SK-N-SH (cell line): Measurements from ENCODE around the gene UBA3. TPM values are rescaled to one million over a fixed set of nuclear protein-coding genes. Genes with fewer than 3 reads are reported as not detected.

Experiments used
- CTCF ChIA-PET: fragments of 300-600, 350-600 bp; formaldehyde crosslinking; extraction: SDS; loops from one replicate; lab custom pipeline; 2021; lab: Yijun Ruan, JAX
- POLR2A ChIA-PET: fragments of 350-600 bp; sonication (Branson Sonifier 250); formaldehyde crosslinking; extraction: SDS; loops from one replicate; lab custom pipeline; 2020; ENCODE audit warnings: antibody characterized with exemption, inconsistent platforms; lab: Yijun Ruan, JAX
- DNase-seq: peaks from one replicate; pipeline ENCODE4 v3.0.0; 2012
- H2AFZ ChIP-seq: fragments of 200-600 bp; sonication (generic); 2 replicates; pipeline ENCODE4 v1.8.1; 2016; ENCODE audit warnings: antibody characterized with exemption, mild to moderate bottlenecking, low read depth
- H3F3A ChIP-seq: fragments of 200-600 bp; sonication (generic); replicated peaks from 2 replicates; pipeline ENCODE3; 2016; ENCODE audit warnings: antibody characterized with exemption, mild to moderate bottlenecking; ENCODE audit not compliant: insufficient read depth
- H3K27ac ChIP-seq, 2 experiments: fragments of 200-500 bp in 1 of 2; fragments of 200-600 bp in 1 of 2; sonication (Bioruptor generic) in 1 of 2; sonication (generic), shearing (Covaris generic) in 1 of 2; 2 replicates each; pipeline versions ENCODE4 v1.5.1 to v1.6.1; 2014 to 2016; ENCODE audit warnings: low read depth in 2 of 2, inconsistent platforms in 1 of 2, low read length in 1 of 2, mild to moderate bottlenecking in 1 of 2, mixed read lengths in 1 of 2
- H3K27me3 ChIP-seq: fragments of 200-600 bp; sonication (generic), shearing (Covaris generic); 2 replicates; pipeline ENCODE4 v1.6.1; 2016; ENCODE audit warnings: mixed run types; ENCODE audit not compliant: insufficient read depth
- H3K36me3 ChIP-seq, 2 experiments: fragments of 200-500 bp in 1 of 2; fragments of 200-600 bp in 1 of 2; sonication (Bioruptor generic) in 1 of 2; sonication (generic) in 1 of 2; replicated peaks in 1 of 2; 2 replicates each; pipeline versions ENCODE3 to v1.5.1; 2014 to 2016; ENCODE audit warnings: low read length in 1 of 2, mild to moderate bottlenecking in 1 of 2; ENCODE audit not compliant: insufficient read depth in 2 of 2, control insufficient read depth in 1 of 2
- H3K4me1 ChIP-seq, 2 experiments: fragments of 200-500 bp in 1 of 2; fragments of 200-600 bp in 1 of 2; sonication (Bioruptor generic) in 1 of 2; sonication (generic), shearing (Covaris generic) in 1 of 2; 2 replicates each; pipeline versions ENCODE4 v1.5.1 to v1.6.1; 2014 to 2016; ENCODE audit warnings: low read depth in 1 of 2, low read length in 1 of 2, mixed run types in 1 of 2; ENCODE audit not compliant: insufficient read depth in 2 of 2, control insufficient read depth in 1 of 2
- H3K4me2 ChIP-seq: fragments of 200-600 bp; sonication (generic), shearing (Covaris generic); 2 replicates; pipeline ENCODE4 v1.6.1; 2017; ENCODE audit warnings: mixed run types
- H3K4me3 ChIP-seq, 2 experiments: fragments of 200-500 bp in 1 of 2; fragments of 200-600 bp in 1 of 2; sonication (Bioruptor generic) in 1 of 2; sonication (generic), shearing (Covaris generic) in 1 of 2; 2 replicates each; pipeline versions ENCODE4 v1.5.1 to v1.8.1; 2014 to 2016; ENCODE audit warnings: low read depth in 2 of 2, inconsistent platforms in 1 of 2, low read length in 1 of 2, mild to moderate bottlenecking in 1 of 2, mixed read lengths in 1 of 2, moderate library complexity in 1 of 2
- H3K79me2 ChIP-seq: fragments of 200-600 bp; sonication (generic); 2 replicates; pipeline ENCODE4 v1.8.1; 2017; ENCODE audit warnings: mild to moderate bottlenecking; ENCODE audit not compliant: insufficient read depth
- H3K9ac ChIP-seq: fragments of 200-600 bp; sonication (generic); 2 replicates; pipeline ENCODE4 v1.6.1; 2017; ENCODE audit warnings: mixed run types
- H3K9me2 ChIP-seq: fragments of 200-600 bp; sonication (generic); 2 replicates; pipeline ENCODE4 v1.6.1; 2017; ENCODE audit warnings: mixed run types
- H3K9me3 ChIP-seq: fragments of 200-600 bp; sonication (generic); 2 replicates; pipeline ENCODE4 v1.6.1; 2017; ENCODE audit warnings: mixed run types, mild to moderate bottlenecking, moderate library complexity
- H4K20me1 ChIP-seq: fragments of 200-600 bp; sonication (generic); 2 replicates; pipeline ENCODE4 v1.6.1; 2017; ENCODE audit warnings: mild to moderate bottlenecking, mixed run types; ENCODE audit not compliant: insufficient read depth
- CHD2 ChIP-seq: fragments of 150-350 bp; IDR thresholded peaks from 2 replicates; pipeline ENCODE4 v1.6.1; 2018; ENCODE audit warnings: low read length; ENCODE audit not compliant: partially characterized antibody
- FOXJ3 ChIP-seq: sonication (generic); formaldehyde crosslinking; IDR thresholded peaks from 2 replicates; pipeline ENCODE4 v1.5.1; 2020; ENCODE audit warnings: mild to moderate bottlenecking, missing genetic modification reagents
- GATA2 ChIP-seq: sonication (generic); formaldehyde crosslinking; IDR thresholded peaks from 2 replicates; pipeline ENCODE4 v1.5.0; 2020; ENCODE audit warnings: mild to moderate bottlenecking, missing genetic modification reagents
- MEF2A ChIP-seq: IDR thresholded peaks from 2 replicates; pipeline ENCODE4 v1.4.0; 2012; ENCODE audit warnings: low read depth, borderline replicate concordance
- MXI1 ChIP-seq: IDR thresholded peaks from 2 replicates; pipeline ENCODE4 v1.6.1; 2012; ENCODE audit warnings: mild to moderate bottlenecking, low read depth, low read length, improper control_type of control experiment
- NRF1 ChIP-seq: IDR thresholded peaks from 2 replicates; pipeline ENCODE4 v1.6.1; 2012; ENCODE audit warnings: low read depth, mild to moderate bottlenecking, low read length
- POLR2AphosphoS5 ChIP-seq: IDR thresholded peaks from 2 replicates; pipeline ENCODE4 v1.6.1; 2012; ENCODE audit warnings: low read depth, low read length
- RXRA ChIP-seq: IDR thresholded peaks from 2 replicates; pipeline ENCODE4 v1.4.0; 2012; ENCODE audit warnings: low read depth, mild to moderate bottlenecking, borderline replicate concordance
- SMC3 ChIP-seq: IDR thresholded peaks from 2 replicates; pipeline ENCODE4 v1.6.1; 2012; ENCODE audit warnings: low read depth, low read length, improper control_type of control experiment
- YY1 ChIP-seq: IDR thresholded peaks from 2 replicates; pipeline ENCODE4 v1.4.0; 2012; ENCODE audit warnings: low read depth, mild to moderate bottlenecking
- WGBS: methylation state at CpG from one replicate; pipeline ENCODE4 v1.1.6; 2017; ENCODE audit warnings: low lambda C conversion rate; 5-methylcytosine and 5-hydroxymethylcytosine counted together
- polyA plus RNA-seq, 3 experiments: library from polyadenylated mRNA; depleted of rRNA; stranded (reverse); fragments of >200 nt; gene quantifications; 2 replicates each; pipeline ENCODE4 v1.2.3, GENCODE V29; 2012
- TF ChIP-seq, protein P1 (sequence below): IDR thresholded peaks from 2 replicates; pipeline ENCODE4 v1.4.0; 2012; ENCODE audit warnings: low read depth, borderline replicate concordance
- TF ChIP-seq, protein P2 (sequence below): IDR thresholded peaks from 2 replicates; pipeline ENCODE4; 2012
- TF ChIP-seq, protein P3 (sequence below): fragments of 150-350 bp; IDR thresholded peaks from 2 replicates; pipeline ENCODE4 v1.6.1; 2017; ENCODE audit warnings: antibody characterized with exemption, low read length, low read depth, borderline replicate concordance

Gene UBA3
- polyA plus RNA-seq, 1 of the 3 experiments (the other 2 are of a cell fraction) = 43.0 TPM

DNA sequence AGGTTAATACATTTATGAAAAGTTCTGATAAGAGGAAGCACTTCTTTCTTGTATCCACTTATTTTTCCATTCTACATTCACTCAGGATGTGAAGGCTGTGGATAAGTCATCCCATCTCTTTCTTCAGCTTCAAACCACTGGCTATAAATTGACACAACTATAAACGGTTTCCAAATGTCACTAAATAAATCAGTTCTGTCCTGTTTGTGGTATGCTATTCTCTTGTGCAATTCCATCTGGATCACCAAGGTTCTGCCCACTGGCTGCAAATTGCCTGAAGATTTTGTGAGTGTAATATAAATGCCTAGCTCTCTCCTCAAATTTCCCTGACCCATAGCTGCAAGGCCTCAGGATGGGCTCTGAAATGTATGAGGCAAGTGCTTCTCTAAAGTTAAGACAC lies 49.4 kb upstream of the UBA3 start:
- Histone ChIP-seq H3K9me2 (no peaks in the 10 kb centered on the region), H3K9me3 (no peaks in the 10 kb centered on the region), H3K4me2 (no peak overlapping the region), H3F3A (no peaks in the 10 kb centered on the region), H3K79me2 (no peaks in the 10 kb centered on the region), H3K36me3 (no peaks in the 10 kb centered on the region), H3K9ac (no peak overlapping the region), H3K4me1 (no peaks in the 10 kb centered on the region), H2AFZ (no peak overlapping the region), H3K27me3 (no peaks in the 10 kb centered on the region), H4K20me1 (no peaks in the 10 kb centered on the region), H3K27ac (no peak overlapping the region), H3K4me3 (no peak overlapping the region)
- 24% methylated on average over 1 of the region's 1 CpG for WGBS
- no peak for DNase-seq
- TF ChIP-seq GATA2 (CRISPR knock-in tag) (no peak), FOXJ3 (no peak), MEF2A (no peak)
- ChIA-PET POLR2A (no interaction called here), CTCF (interaction anchor here (3.7 kb wide), 1 partner anchor 9 kb away, joined by 19 read pairs; no protein-coding TSS in a partner anchor)

DNA sequence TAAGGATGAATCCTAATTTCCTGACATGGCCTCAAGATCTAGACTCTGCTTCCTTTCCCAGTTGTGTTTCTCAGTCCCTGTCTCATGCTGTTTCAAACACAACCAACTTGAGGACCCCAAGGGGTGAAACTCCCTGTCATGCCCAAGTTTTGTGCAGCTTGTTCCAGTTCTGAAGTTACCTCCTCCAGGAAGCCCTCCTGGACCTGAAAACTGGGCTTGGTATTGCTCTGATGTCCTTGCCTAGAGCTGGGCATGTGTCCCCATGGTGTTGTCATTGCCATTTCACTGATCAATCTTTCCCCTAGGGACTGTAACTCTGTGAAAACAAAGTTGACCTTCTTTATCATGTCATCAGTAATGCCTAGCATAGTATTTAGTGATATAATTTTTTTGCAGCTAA lies 48.3 kb upstream of the UBA3 start:
- H3K27ac ChIP-seq = no peak overlapping the region
- H3K9ac ChIP-seq = no peak overlapping the region
- no peaks in the 10 kb centered on the region for H3K36me3 ChIP-seq
- H2AFZ ChIP-seq = no peak overlapping the region
- no peaks in the 10 kb centered on the region for H3K79me2 ChIP-seq
- H3K27me3 ChIP-seq = no peaks in the 10 kb centered on the region
- H3K9me2 ChIP-seq = no peaks in the 10 kb centered on the region
- H3F3A ChIP-seq = no peaks in the 10 kb centered on the region
- no peaks in the 10 kb centered on the region for H3K9me3 ChIP-seq
- CTCF ChIA-PET = interaction anchor here (0.8 to 1.1 kb wide), 2 partner anchors 11 to 33 kb away, joined by 3 read pairs; no protein-coding TSS in a partner anchor
- H3K4me2 ChIP-seq = no peak overlapping the region
- no peaks in the 10 kb centered on the region for H3K4me1 ChIP-seq
- no peak overlapping the region for H3K4me3 ChIP-seq
- TF ChIP-seq YY1 (no peak), MXI1 (no peak), NRF1 (no peak), POLR2AphosphoS5 (no peak), SMC3 (no peak), GATA2 (CRISPR knock-in tag) (no peak), RXRA (no peak), CHD2 (no peak)
- TF ChIP-seq, protein P1, sequence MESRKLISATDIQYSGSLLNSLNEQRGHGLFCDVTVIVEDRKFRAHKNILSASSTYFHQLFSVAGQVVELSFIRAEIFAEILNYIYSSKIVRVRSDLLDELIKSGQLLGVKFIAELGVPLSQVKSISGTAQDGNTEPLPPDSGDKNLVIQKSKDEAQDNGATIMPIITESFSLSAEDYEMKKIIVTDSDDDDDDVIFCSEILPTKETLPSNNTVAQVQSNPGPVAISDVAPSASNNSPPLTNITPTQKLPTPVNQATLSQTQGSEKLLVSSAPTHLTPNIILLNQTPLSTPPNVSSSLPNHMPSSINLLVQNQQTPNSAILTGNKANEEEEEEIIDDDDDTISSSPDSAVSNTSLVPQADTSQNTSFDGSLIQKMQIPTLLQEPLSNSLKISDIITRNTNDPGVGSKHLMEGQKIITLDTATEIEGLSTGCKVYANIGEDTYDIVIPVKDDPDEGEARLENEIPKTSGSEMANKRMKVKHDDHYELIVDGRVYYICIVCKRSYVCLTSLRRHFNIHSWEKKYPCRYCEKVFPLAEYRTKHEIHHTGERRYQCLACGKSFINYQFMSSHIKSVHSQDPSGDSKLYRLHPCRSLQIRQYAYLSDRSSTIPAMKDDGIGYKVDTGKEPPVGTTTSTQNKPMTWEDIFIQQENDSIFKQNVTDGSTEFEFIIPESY = no peak
- TF ChIP-seq, protein P2, sequence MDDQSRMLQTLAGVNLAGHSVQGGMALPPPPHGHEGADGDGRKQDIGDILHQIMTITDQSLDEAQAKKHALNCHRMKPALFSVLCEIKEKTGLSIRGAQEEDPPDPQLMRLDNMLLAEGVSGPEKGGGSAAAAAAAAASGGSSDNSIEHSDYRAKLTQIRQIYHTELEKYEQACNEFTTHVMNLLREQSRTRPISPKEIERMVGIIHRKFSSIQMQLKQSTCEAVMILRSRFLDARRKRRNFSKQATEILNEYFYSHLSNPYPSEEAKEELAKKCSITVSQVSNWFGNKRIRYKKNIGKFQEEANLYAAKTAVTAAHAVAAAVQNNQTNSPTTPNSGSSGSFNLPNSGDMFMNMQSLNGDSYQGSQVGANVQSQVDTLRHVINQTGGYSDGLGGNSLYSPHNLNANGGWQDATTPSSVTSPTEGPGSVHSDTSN = no peak
- TF ChIP-seq, protein P3, sequence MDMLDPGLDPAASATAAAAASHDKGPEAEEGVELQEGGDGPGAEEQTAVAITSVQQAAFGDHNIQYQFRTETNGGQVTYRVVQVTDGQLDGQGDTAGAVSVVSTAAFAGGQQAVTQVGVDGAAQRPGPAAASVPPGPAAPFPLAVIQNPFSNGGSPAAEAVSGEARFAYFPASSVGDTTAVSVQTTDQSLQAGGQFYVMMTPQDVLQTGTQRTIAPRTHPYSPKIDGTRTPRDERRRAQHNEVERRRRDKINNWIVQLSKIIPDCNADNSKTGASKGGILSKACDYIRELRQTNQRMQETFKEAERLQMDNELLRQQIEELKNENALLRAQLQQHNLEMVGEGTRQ = no peak
- TF ChIP-seq, all 33 proteins: peak for 0
- POLR2A ChIA-PET = no interaction called here
- no peak for DNase-seq
- no peaks in the 10 kb centered on the region for H4K20me1 ChIP-seq
